K562 (cell line): ENCODE measurements around the gene CARMIL1.

Source experiments
- HOXB6 ChIP-seq: fragments of 250-450 bp; sonication (Bioruptor Pico); IDR thresholded peaks from 2 replicates; pipeline ENCODE4 v1.5.1; 2022; ENCODE audit warnings: mild to moderate bottlenecking, borderline replicate concordance
- KDM1A ChIP-seq, 2 experiments: fragments of 450-650 bp; IDR thresholded peaks; 2 replicates each; pipeline ENCODE4 v1.6.1; 2016; ENCODE audit warnings: mild to moderate bottlenecking in 2 of 2
- POLR2A ChIP-seq: fragments of 450-650 bp; conservative IDR thresholded peaks from 2 replicates; pipeline ENCODE4 v1.6.1; 2016

DNA sequence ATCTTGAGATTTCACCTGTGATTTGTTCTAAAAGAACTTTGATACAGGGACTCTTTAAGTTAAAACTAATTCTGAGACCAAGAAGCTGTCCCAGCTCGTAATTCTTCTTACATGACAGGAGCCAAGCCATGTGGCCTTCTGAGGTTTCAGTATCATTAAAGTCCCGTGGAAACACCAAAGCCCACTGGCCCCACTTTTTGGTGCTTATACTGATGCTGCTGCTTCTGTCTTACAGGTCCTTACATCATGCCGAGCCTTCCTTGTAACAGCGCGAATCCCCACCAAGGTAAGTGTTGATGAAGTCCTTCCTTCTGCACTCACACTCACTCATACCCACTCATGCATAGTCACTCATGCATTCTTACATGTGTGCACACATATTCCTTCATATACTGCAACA, 140.7 kb downstream of the CARMIL1 start:
- no peak for TF ChIP-seq POLR2A
- no peak for TF ChIP-seq HOXB6 (CRISPR knock-in tag)
- TF ChIP-seq KDM1A (IDR thresholded peaks at IDR 0.05), result no peak
